ENCODE data around the gene GDPD1. TPM values are rescaled to one million over a fixed set of nuclear protein-coding genes. Genes with fewer than 3 reads are reported as not detected.

GDPD1 gene
- 1 to 10 TPM; 2.1 to 2.2 TPM for total RNA-seq

GRCh38 chr17:59220328-59221158 lies at the start of gene GDPD1:
Gene GDPD1, plus strand, starts transcription at chr17:59220511. Its CDS starts 99 bp downstream, at chr17:59220610.

Other genes starting within 250 kb of the GDPD1 start
- gene TRIM37, start 113.6 kb upstream of the GDPD1 start, total RNA-seq, result 10 to 100 TPM; 17.0 to 21.4 TPM
- 10 to 100 TPM; 69.2 to 73.1 TPM for gene SKA2, start 65.3 kb upstream of the GDPD1 start, total RNA-seq
- gene PRR11, start 64.8 kb upstream of the GDPD1 start, total RNA-seq, result 10 to 100 TPM; 57.5 to 62.5 TPM
- gene SMG8, start 10.5 kb upstream of the GDPD1 start, total RNA-seq, result 10 to 100 TPM; 16.3 to 16.5 TPM
- 10 to 100 TPM; 16.4 to 16.5 TPM for gene YPEL2, start 111.1 kb downstream of the GDPD1 start, total RNA-seq